Measurements from ENCODE around the gene SCAMP1.

Gene SCAMP1

GRCh38 chr5:78506261-78507024 lies 146.0 kb downstream of the SCAMP1 start:
- Mint-ChIP-seq H3K27me3 (peaks cover 45% of the 10 kb centered on the region), H3K36me3 (no peaks in the 10 kb centered on the region), H3K27ac (no peak overlapping the region), H3K4me1 (peaks cover 9% of the 10 kb centered on the region), H3K9me3 (no peaks in the 10 kb centered on the region), H3K4me3 (no peak overlapping the region)

- peaks cover 9% of the 10 kb centered on the region for H3K4me1 Mint-ChIP-seq
- H3K27me3 Mint-ChIP-seq = peaks cover 41% of the 10 kb centered on the region
- no peak overlapping the region for H3K4me3 Mint-ChIP-seq
- H3K9me3 Mint-ChIP-seq = no peaks in the 10 kb centered on the region
- no peaks in the 10 kb centered on the region for H3K36me3 Mint-ChIP-seq
- no peak overlapping the region for H3K27ac Mint-ChIP-seq
Observed at GRCh38 chr5:78507531-78507930, 147.1 kb downstream of the SCAMP1 start.

- peaks cover 40% of the 10 kb centered on the region for H3K27me3 Mint-ChIP-seq
- no peak overlapping the region for H3K4me3 Mint-ChIP-seq
- peaks cover 9% of the 10 kb centered on the region for H3K4me1 Mint-ChIP-seq
- H3K9me3 Mint-ChIP-seq = no peaks in the 10 kb centered on the region
- no peak overlapping the region for H3K27ac Mint-ChIP-seq
- no peaks in the 10 kb centered on the region for H3K36me3 Mint-ChIP-seq
Observed at GRCh38 chr5:78508186-78508765, 147.9 kb downstream of the SCAMP1 start.

DNA sequence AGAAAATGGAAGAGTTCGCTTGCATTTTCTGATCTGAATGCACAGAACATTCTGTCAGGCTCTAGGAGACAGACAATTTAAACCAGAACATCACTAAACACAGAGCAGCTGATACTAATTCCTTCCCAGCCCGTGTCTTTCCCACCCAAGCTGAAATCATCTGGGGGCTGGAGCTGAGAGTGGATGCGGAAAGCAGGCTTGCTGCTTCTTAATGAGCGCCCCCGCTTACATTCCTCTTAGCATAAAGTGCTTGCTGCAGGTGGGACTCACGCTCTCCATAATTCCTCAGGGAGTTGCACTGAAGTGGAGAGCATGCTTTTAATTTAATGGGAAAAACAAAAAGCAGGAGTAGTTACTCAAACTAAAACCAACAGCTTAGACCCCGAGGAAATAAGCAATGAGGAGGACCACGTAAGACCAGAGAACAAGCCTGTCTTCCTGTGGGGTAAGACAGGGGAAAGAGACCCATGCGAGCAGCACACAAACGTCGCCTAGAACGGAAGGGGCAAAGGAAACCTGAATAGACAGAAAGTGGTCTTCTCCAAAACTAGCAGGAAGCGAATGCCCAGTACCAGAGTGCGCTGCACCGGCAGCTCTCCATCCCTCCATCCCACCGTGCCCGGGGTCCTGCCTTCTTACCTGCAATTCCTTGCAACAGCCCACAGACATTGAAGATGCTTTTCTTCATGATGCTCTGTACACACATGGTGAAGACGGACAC lies 148.9 kb downstream of the SCAMP1 start:
- H3K27me3 Mint-ChIP-seq = peaks cover 38% of the 10 kb centered on the region
- peak overlapping the region; percentile 80 for H3K4me3 Mint-ChIP-seq
- H3K9me3 Mint-ChIP-seq = no peaks in the 10 kb centered on the region
- no peak overlapping the region for H3K27ac Mint-ChIP-seq
- H3K36me3 Mint-ChIP-seq = no peaks in the 10 kb centered on the region
- peaks cover 9% of the 10 kb centered on the region for H3K4me1 Mint-ChIP-seq

GRCh38 chr5:78509884-78510769 lies 149.7 kb downstream of the SCAMP1 start:
- H3K4me1 Mint-ChIP-seq = peaks cover 9% of the 10 kb centered on the region
- H3K27ac Mint-ChIP-seq = no peak overlapping the region
- H3K36me3 Mint-ChIP-seq = no peaks in the 10 kb centered on the region
- no peaks in the 10 kb centered on the region for H3K9me3 Mint-ChIP-seq
- peak overlapping the region; percentile 80 for H3K4me3 Mint-ChIP-seq
- H3K27me3 Mint-ChIP-seq = peaks cover 37% of the 10 kb centered on the region

DNA sequence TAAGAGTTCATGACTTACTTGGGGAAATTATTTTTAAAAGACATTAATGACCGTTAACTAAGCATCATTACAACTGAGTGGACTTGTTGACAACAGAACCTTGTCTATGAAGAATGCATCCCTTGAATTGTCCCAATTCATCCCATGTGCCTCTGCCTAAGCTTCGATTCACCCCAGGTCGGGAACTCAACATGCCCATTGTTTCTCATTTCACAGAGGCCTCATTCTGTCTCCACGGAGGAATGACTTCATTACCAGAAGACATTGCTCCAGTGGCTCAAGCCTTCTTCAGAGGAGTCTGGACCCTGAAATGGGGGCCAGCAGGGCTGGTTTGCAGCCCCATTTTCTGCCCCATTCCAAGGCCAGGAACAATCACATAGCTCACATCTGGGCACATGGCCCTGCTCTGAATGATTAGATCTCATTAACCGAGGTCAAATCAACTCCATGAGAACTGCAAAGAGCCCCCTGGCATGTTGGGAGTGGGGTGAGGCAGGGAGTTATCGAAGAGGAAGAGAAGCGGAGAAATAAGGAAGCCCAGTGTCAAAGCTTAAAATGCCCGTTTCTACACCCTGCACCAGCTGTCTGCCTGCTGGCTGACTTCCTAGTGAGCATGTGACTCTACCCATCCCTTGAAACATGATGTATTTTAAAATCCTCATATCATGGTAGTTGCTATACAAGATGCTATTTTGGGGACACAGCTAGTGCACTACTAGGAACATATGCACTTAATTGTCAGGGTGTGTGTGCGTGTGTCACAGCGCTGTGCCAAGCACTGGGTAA lies 150.9 kb downstream of the SCAMP1 start:
- Mint-ChIP-seq H3K27me3 (peaks cover 33% of the 10 kb centered on the region), H3K36me3 (no peaks in the 10 kb centered on the region), H3K27ac (no peak overlapping the region), H3K9me3 (no peaks in the 10 kb centered on the region), H3K4me1 (peaks cover 9% of the 10 kb centered on the region), H3K4me3 (no peak overlapping the region)

- Mint-ChIP-seq H3K27me3 (peaks cover 35% of the 10 kb centered on the region), H3K4me3 (no peak overlapping the region), H3K27ac (no peak overlapping the region), H3K36me3 (no peaks in the 10 kb centered on the region), H3K9me3 (no peaks in the 10 kb centered on the region), H3K4me1 (peaks cover 9% of the 10 kb centered on the region)
Observed at GRCh38 chr5:78512435-78512834, 152.0 kb downstream of the SCAMP1 start.

DNA sequence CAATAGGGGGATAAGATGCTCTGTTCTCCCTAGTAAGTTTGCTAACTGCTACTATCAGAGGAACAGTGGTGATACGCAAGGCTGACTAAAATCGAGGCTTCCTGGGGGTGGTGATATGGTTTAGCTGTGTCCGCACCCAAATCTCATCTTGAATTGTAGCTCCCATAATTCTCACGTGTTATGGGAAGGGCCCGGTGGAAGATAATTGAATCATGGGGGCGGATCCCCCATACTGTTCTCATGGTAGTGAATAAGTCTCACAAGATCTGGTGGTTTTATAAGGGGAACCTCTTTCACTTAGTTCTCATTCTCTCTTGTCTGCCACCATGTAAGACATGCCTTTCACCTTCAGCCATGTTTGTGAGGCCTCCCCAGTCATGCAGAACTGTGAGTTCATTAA lies 153.0 kb downstream of the SCAMP1 start:
- Mint-ChIP-seq H3K27me3 (peaks cover 30% of the 10 kb centered on the region), H3K9me3 (no peaks in the 10 kb centered on the region), H3K4me3 (no peak overlapping the region), H3K4me1 (peaks cover 9% of the 10 kb centered on the region), H3K36me3 (no peaks in the 10 kb centered on the region), H3K27ac (no peak overlapping the region)

DNA sequence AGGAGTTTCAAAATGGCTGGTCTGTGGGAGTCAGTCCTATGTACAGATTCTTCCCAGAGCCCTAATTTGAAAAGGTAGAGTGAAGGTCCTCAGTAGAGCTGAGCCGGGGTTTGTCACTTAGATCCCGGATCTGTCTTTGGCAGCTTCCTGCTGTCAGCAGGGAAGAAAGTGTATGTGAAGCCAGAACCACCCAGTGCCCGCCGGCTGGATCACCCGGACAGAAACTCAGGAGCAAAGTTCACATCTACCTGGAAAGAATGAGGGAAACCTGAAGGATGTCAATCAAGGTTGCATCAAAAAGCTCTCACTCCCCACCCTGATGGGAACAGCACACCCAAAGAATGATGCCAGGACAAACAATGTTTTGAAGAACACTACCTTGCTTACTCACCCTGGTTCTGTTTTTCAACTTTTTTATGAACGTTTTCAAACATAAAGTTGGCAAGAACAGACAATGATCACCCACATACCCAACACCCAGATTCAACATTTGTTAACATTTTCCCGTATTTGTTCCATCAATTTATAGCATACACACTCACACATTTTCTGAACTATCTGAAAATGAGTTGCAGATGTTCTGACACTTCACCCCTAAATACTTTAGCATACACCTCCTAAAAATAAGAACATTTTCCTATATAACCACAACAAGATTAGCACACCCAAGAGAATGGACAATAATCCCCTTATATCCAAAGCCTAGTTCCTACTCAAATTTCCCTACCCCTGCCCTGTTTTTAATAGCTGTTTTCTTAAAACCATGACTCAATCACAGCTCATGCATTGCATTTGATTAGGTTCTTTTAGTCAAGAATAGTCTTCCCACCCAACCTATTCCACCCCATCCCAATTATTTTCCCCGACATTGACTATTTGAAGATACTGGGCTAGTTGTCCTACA lies 154.3 kb downstream of the SCAMP1 start:
- no peaks in the 10 kb centered on the region for H3K9me3 Mint-ChIP-seq
- peaks cover under 1% of the 10 kb centered on the region for H3K4me1 Mint-ChIP-seq
- no peak overlapping the region for H3K4me3 Mint-ChIP-seq
- peaks cover 23% of the 10 kb centered on the region for H3K27me3 Mint-ChIP-seq
- H3K36me3 Mint-ChIP-seq = no peaks in the 10 kb centered on the region
- no peak overlapping the region for H3K27ac Mint-ChIP-seq

GRCh38 chr5:78515670-78516069 lies 155.3 kb downstream of the SCAMP1 start:
- Mint-ChIP-seq H3K27ac (no peak overlapping the region), H3K4me3 (no peak overlapping the region), H3K9me3 (no peaks in the 10 kb centered on the region), H3K4me1 (no peaks in the 10 kb centered on the region), H3K27me3 (peaks cover 25% of the 10 kb centered on the region), H3K36me3 (no peaks in the 10 kb centered on the region)

- H3K27me3 Mint-ChIP-seq = peaks cover 19% of the 10 kb centered on the region
- H3K4me1 Mint-ChIP-seq = no peaks in the 10 kb centered on the region
- no peak overlapping the region for H3K27ac Mint-ChIP-seq
- no peaks in the 10 kb centered on the region for H3K36me3 Mint-ChIP-seq
- no peak overlapping the region for H3K4me3 Mint-ChIP-seq
- no peaks in the 10 kb centered on the region for H3K9me3 Mint-ChIP-seq
Observed at GRCh38 chr5:78518365-78519197, 158.2 kb downstream of the SCAMP1 start.

- H3K27ac Mint-ChIP-seq = no peak overlapping the region
- no peaks in the 10 kb centered on the region for H3K36me3 Mint-ChIP-seq
- peaks cover 19% of the 10 kb centered on the region for H3K27me3 Mint-ChIP-seq
- no peaks in the 10 kb centered on the region for H3K9me3 Mint-ChIP-seq
- H3K4me1 Mint-ChIP-seq = no peaks in the 10 kb centered on the region
- no peak overlapping the region for H3K4me3 Mint-ChIP-seq
Observed at GRCh38 chr5:78519198-78519941, 159.0 kb downstream of the SCAMP1 start.

GRCh38 chr5:78521455-78521854 lies 161.0 kb downstream of the SCAMP1 start:
- Mint-ChIP-seq H3K27me3 (peaks cover 15% of the 10 kb centered on the region), H3K4me1 (no peaks in the 10 kb centered on the region), H3K27ac (no peak overlapping the region), H3K4me3 (no peak overlapping the region), H3K9me3 (no peaks in the 10 kb centered on the region), H3K36me3 (no peaks in the 10 kb centered on the region)
